Astrocyte of the cerebellum (primary cell): ENCODE measurements around the gene PRDM16.

Experiments used
- DNase-seq: peaks from one replicate; pipeline ENCODE4 v3.0.0-alpha.2; 2011; ENCODE audit warnings: low read depth
- H3K4me3 ChIP-seq: 2 replicates; pipeline ENCODE4 v1.5.1; 2011; ENCODE audit warnings: mild to moderate bottlenecking, low read depth, low read length, moderate library complexity
- in situ Hi-C: cut with HindIII; loops from 2 replicates; pipeline ENCODE4 v1.10.0; 2017; ENCODE audit warnings: low sequenced_read_pairs
- TF ChIP-seq, protein P1 (sequence below): IDR thresholded peaks from 2 replicates; pipeline ENCODE4 v1.5.1; 2012; ENCODE audit warnings: low read length, low read depth, moderate library complexity, mild to moderate bottlenecking; ENCODE audit errors: missing control alignments

The PRDM16 gene

DNA sequence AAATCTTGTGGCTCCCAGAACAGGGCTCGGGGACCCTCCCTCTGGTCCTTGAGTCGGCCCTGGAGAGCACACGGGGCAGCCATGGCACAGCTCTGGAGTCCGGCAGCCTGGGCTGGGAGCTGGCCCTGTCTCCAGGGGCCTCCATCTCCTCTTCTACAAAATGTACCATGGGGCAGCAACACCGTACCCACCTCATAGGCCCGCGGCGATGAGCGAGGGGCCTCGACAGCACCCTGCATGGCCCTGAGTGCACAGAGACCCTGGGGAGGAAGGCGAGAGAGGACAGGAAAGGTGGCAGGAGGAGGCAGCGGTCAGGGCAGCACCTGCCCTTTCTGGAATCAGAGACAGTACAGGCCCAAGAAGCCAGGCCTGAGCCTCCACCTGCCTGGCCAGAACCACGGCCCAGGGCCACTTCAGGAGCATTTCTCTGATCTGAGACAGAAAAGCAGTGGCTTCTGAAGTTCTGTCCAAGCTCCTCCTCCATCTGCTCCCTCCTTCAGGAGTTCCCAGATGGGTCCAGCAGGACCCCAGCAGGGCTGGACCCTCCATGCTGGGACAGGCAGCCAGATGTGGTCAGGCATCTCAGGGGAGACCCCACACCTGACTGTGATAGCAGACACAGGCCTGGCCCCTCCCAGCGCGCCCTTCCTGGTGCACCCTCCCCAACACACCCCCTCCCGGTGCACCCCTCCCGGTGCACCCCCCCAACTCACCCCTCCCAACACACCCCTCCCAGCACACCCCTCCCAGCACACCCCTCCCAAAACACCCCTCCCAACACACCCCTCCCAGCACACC lies 309.6 kb downstream of the PRDM16 start:
- in situ Hi-C loops: no loop called here
- TF ChIP-seq, protein P1, sequence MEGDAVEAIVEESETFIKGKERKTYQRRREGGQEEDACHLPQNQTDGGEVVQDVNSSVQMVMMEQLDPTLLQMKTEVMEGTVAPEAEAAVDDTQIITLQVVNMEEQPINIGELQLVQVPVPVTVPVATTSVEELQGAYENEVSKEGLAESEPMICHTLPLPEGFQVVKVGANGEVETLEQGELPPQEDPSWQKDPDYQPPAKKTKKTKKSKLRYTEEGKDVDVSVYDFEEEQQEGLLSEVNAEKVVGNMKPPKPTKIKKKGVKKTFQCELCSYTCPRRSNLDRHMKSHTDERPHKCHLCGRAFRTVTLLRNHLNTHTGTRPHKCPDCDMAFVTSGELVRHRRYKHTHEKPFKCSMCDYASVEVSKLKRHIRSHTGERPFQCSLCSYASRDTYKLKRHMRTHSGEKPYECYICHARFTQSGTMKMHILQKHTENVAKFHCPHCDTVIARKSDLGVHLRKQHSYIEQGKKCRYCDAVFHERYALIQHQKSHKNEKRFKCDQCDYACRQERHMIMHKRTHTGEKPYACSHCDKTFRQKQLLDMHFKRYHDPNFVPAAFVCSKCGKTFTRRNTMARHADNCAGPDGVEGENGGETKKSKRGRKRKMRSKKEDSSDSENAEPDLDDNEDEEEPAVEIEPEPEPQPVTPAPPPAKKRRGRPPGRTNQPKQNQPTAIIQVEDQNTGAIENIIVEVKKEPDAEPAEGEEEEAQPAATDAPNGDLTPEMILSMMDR: no peak
- no peak overlapping the region for H3K4me3 ChIP-seq
- no peak for DNase-seq

DNA sequence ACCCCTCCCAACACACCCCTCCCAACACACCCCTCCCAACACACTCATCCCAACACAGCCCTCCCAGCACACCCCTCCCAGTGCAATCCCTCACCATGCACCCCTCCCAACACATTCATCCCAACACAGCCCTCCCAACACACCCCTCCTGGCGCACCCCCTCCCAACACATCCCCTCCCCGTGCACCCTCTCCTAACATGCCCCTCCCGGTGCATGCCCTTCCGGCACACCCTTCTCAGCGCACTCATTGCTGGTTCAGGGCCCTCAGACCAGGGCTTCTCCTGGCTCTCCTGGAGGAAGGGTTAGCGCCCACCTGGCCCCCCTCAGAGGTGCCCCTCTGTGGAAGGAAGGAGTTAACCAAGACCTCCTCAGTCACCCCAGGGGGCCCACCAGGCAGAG lies 310.9 kb downstream of the PRDM16 start:
- DNase-seq: no peak
- in situ Hi-C loops: loop anchor here (10.0 kb wide), 1 partner anchor 265 kb away; no protein-coding TSS in a partner anchor
- TF ChIP-seq, protein P1: no peak
- H3K4me3 ChIP-seq: no peak overlapping the region

DNA sequence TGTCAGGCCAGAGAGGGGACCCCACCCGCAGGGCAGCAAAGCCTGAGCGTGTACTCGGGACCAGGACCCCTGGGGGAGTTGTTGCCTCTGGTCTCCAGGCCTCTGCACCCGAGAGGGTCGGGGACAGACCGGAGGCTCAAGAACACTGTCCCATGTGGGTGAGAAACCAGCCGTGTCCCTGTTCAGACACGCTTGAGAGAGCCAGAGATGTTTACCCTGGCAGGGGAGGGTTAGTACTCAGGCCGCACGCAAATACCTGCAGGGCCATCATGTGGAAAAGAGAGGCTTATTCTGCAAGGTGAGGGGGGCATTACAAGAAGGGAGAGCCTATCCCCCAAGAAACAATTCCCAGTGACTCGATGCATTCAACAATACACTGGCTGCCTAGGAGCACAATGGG lies 311.5 kb downstream of the PRDM16 start:
- TF ChIP-seq, protein P1: no peak
- in situ Hi-C loops: loop anchor here (10.0 kb wide), 1 partner anchor 264 kb away; no protein-coding TSS in a partner anchor
- no peak overlapping the region for H3K4me3 ChIP-seq
- DNase-seq: no peak

DNA sequence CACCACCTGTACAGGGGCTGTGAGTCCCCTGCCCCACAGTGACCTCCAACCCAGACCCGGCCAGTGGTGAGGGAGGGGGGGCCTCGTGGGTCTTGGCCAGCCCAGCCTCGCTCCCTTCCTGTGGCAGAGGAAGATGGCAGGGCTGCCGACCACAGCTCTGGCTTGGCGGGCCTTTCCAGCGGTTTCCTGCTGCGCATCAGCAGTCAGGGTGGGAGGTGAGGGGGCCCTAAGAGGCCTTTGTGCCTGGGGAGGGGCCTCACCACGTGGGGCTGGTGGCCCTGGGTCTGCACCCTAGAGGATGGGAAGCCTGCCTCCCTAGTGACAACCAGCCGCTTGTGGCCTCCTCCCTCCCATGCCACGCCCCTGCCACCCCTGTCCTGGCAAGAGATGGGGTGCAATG lies 312.9 kb downstream of the PRDM16 start:
- DNase-seq: no peak
- in situ Hi-C loops: loop anchor here (10.0 kb wide), 1 partner anchor 263 kb away; no protein-coding TSS in a partner anchor
- H3K4me3 ChIP-seq: no peak overlapping the region
- TF ChIP-seq, protein P1: no peak

DNA sequence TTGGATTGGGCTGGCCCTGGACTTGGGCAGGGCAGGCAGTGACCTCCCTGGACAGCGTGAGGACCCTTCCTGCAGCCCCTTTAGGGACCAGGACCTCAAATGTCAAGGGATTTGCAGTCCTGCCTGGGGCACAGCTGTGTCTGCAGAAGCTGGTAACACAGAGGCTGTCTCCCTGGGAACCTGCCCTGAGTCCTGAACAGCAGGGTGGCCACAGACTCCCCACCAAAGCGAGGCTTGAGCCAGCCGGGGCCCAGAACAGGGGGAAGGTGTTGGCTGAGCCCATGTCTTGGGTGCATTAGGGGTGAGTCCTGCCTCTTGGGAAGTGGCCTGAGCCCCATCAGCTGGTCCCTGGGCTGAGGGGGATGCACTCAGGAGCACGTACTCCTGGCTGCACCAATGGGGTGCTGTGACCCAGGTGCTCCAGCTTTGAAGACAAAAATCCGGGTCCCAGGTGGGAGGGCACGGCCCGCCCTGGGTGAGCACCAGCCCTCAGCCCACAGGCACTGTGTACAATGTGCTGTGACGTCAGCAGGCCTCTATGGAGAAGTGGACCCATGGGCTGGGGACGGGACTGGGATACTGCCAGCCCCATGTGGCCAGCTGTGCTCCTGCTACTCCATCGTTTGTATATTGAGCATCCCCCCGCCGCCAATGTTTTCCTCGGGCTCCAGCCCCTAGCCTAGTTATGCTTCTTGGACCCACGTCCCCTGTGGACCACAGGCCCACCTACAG lies 313.5 kb downstream of the PRDM16 start:
- H3K4me3 ChIP-seq: no peak overlapping the region
- TF ChIP-seq, protein P1: no peak
- no peak for DNase-seq
- in situ Hi-C loops: loop anchor here (10.0 kb wide), 1 partner anchor 262 kb away; no protein-coding TSS in a partner anchor

DNA sequence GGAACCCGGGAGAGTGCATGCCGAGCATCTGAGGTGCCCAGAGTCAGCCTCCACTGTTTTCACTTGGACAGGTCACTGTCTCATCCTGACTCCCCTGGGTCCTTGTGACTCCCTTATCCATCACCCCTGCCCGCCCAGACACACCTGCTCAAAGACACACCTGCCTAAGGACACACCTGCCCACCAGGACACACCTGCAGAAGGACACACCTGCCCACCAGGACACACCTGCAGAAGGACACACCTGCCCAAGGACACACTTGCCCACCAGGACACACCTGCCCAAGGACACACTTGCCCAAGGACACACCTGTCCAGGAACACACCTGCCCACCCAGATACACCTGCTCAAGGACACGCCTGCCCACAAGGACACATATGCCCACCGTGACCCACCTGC lies 314.7 kb downstream of the PRDM16 start:
- H3K4me3 ChIP-seq: no peak overlapping the region
- in situ Hi-C loops: loop anchor here (10.0 kb wide), 1 partner anchor 261 kb away; no protein-coding TSS in a partner anchor
- no peak for DNase-seq
- TF ChIP-seq, protein P1: no peak
